Measurements from ENCODE around the gene ASIC2.

ASIC2 gene

DNA sequence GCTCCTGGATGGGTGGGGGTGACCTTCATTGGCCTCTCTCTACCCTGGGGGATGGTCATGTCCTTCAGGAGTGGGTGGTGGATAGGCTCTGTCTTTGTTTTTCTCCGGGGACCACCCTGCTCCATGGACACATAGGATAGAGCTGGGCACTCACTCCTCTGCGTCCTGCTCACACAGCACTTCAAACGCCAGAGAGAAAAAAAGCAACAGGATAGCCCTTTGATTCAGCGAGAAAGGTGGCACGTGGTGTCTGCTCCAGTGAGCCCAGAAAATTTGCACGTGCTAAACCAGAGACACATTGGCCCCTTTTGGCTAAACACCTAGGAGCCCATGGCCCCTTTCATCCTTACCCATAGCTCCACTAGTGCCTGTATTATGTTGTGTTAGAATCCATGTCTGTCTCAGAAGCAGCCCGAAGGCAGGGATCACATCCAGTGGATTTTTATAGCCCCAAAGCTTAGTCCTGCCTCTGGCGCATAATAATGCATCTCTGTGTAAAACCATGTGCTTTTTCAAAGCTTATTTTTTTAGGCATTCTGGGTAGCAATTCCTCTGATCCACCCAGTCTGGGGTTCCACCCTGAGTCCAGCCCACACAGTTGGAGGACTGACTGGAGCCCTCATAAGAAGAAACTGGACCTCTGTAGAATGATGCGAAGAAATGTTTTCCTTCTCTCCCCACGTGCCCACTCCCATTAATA is 90.1 kb downstream of the ASIC2 start:
- no peak for DNase-seq

GRCh38 chr17:33202021-33202420 is 91.1 kb downstream of the ASIC2 start:
- DNase-seq, result no peak

- DNase-seq, result no peak
These were observed 91.8 kb downstream of the ASIC2 start for GRCh38 chr17:33201283-33201682.

DNA sequence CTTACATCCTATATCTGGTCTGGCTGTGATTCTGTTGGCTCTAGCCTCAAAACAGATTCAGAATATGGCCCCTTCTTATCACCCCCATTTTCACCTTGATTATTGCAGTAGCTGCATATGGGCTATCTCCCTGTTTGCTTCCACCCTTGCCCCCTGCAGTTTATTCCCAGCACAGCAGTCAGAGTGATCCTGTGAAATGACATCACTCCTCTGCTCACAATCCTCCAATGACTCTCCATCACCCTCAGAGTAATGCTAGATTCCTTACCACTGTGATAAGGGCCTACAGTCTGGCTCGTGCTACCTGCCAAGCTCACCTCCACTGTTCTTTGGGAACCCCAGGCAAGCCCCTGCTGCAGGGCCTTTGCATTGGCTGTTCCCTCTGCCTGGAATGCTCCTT is 92.5 kb downstream of the ASIC2 start:
- DNase-seq, result no peak

DNA sequence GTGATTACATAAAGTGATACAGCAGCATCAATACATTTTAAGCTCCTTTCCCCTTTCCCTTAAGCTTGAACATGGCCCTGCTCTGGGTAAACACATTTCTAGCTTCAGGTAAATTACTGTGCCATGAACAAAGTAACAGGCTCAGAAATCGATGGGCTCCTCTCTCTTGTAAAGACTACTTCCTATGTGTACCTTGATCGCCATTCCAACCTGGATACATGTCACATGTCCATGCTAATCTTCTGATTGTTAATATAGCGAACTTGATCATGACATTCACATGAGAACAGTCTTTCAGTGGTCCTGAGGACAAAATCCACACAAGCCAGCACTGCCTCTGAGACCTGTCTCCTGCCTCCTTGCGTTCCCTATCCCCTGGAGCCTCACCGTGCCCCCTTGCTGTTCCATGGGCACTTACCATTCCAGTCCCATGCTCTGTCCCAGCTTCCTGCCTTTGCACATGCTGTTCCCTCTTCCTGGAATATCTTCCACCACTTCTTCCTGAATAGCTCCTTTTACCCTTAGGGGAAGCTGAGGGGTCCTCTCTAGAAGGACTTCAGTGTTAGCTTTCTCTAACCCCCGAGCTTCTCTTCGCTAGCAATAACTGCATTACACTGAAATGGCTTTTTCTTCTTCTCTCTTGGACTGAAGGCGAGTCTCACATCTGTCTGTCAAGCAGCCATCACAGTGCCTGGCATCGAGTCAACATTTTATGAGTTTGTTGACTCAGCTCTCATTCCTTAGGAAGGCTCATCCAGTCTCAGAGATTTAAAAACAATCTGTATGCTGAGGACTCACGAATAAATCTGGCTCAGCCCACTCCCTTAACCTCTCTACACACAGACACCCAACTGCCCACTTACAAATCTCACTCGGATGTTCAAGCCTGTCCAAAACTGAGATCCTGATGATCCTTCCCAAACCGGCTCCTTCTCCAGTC is 93.3 kb downstream of the ASIC2 start:
- DNase-seq, result no peak

DNA sequence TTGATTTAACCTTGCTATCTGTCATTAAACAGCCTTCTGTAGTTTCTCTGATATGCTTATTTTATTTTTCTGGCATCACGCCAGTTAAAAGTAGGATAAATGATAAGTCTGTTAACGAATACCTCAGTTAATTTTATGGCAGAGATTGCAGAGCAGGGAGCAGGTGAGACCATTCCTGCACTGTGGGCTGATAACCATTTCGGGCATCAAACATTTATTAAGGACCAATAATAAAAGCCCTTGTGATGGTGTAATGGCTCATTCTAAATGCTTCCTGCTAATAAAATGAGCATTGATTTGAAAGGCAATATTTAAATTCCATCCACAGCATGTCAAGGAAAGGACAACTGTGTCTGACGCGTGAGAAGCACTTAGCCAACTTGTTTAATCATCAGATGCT is 94.1 kb downstream of the ASIC2 start:
- DNase-seq, result no peak

- no peak for DNase-seq
These were observed 95.8 kb downstream of the ASIC2 start for GRCh38 chr17:33197342-33197741.

DNA sequence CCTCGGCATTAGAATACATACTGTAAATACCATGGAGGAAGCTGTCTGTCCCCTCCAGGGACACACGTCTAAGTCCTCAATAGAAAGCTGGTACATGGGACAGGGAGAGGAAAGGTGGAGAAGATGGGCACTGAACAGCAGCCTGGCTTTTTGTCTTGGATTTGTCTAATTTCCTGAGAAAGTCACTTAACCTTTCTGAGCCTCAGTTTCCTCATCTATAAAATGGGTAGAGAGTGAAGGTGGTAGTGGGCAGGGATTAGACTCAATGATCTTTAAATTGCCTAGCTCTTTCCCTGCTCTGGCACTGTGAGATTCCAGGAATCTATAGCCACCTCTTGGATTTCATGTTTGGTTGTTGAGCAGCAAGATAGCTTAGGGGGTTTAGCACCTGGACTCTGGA is 96.2 kb downstream of the ASIC2 start:
- DNase-seq, result no peak

GRCh38 chr17:33192951-33193911 is 99.9 kb downstream of the ASIC2 start:
- DNase-seq, result no peak

DNA sequence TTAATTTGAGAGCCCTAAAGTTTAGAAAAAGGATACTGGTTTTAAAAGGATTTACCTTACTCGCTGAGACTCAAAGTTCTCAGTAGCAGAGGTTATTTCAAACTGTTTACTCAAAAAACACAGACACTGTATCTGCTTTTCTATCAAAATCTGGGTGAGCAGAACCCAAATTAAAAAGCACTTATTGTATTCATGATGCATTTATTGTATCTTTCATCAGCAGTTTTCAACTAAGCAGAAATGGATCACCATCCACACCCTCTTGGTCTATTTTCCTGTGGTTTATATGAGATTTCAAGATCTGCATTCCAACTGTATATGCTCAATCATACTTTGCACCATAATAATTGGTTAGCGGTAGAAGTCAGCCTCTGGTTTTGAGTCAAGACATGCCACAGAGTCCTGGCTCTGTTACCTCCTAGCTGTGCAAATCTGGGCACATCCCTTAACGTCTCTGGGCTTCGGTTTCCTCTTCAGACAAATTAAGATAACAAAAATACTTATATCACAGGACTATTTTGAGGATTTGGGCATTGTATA is 109.5 kb downstream of the ASIC2 start:
- DNase-seq, result no peak

DNA sequence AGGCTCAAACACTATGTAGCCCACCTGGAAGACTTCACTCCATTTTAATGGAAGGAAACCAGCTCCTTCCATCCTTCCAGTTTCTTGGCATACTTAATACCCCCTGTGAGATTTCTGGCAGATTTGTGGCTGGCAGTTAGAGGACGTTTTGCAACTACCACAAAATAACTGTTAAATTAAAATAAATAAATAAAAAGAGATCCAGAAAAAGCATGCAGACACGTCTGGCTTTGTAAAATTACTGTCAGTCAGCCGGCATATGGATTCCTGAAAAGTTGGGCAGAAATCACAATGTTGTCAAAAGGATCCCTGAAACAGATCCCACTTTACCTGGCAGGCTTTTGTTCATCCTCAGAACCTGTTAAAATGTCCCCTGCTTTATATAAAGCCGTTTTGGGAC is 113.9 kb downstream of the ASIC2 start:
- DNase-seq, result no peak

DNA sequence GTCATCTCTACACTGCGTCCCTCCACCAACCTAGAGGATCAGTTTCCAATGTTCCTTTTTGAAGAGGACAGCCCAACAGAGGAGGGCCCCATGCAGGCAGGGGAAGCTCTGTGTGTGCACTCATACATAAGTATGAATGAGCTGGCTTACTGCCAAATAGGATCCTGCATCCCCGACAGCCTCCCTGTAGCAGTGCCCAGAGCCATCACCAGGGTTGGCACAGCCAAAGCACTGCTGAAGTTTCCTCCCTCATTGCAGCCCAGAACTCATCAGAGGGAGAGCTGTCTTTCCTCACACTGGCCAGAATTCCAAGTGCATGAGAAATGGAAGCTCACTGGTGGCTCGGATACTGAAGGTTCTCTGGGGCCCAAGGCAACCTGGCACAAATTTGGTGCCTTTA is 114.4 kb downstream of the ASIC2 start:
- no peak for DNase-seq

- DNase-seq, result no peak
These were observed 117.5 kb downstream of the ASIC2 start for GRCh38 chr17:33175562-33175961.

- DNase-seq, result no peak
These were observed 121.2 kb downstream of the ASIC2 start for GRCh38 chr17:33171931-33172330.

DNA sequence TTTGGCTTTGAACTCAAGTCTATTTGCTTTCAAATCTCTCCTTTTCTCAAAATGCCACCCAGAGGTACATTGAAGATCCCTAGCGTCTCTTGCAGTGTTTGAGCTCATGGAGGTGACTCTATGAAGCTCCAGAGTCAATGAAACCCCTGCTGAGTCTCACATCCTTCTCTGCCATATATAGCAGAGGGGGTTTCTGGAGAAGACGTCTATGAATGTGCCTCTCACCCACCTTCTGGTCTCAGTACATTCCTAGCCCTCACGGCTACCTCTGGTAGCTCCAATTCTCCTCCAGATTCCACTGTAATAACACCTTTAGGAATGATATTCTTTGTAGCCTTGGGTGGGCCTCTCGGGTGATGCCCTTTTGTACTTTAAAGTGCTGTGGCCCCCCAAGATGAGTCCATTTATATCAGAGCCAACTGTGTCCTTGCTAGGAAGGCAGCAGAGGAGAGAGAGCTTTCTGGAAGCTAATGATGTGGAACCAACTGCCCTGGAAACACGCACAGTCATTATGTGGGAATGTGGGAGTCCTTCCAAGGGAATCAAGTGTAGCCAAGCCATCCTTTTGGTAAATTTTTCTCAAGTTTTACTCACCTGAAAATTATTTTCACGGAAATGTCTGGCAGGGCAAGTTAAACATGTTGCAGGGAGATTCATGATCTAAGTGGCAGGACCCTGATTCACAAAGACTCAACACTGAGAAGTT is 123.4 kb downstream of the ASIC2 start:
- DNase-seq, result no peak

DNA sequence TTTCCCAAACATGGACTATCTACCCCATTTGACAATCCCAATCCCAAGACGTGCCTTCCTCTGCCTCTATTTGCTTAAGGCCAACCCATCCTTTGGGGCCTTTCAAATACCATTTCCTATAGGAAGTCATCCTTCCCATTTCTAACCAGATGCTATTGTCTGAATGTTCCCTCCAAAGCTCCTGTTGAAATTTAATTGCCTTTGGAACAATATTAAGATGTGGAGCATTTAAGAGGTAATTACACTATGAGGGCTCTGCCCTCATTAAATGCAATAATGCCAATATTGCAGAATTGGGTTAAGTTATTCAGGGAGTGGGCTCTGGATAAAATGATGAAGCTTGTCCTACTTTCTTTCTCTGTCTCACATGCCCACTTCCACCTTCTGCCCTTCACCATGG is 125.4 kb downstream of the ASIC2 start:
- DNase-seq, result no peak

DNA sequence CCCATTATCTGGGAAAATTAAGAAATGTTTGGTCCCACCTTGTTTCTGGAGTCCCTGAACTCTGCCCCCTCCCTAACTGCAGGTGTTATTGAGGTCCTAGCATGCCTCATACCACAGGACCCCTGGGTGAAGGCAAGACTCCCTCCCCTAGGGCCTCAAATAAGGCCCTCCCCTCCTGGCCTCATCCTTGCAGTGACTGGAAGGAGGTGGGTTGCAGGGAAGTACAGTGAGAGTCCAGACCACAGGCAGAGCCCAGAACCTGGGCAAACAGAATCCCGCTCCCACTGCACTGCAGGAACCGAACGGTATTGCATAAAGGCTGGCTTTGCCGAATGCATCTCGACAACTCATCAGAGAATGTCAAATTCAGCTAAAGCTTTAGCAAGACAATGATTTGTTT is 126.6 kb downstream of the ASIC2 start:
- DNase-seq, result no peak

DNA sequence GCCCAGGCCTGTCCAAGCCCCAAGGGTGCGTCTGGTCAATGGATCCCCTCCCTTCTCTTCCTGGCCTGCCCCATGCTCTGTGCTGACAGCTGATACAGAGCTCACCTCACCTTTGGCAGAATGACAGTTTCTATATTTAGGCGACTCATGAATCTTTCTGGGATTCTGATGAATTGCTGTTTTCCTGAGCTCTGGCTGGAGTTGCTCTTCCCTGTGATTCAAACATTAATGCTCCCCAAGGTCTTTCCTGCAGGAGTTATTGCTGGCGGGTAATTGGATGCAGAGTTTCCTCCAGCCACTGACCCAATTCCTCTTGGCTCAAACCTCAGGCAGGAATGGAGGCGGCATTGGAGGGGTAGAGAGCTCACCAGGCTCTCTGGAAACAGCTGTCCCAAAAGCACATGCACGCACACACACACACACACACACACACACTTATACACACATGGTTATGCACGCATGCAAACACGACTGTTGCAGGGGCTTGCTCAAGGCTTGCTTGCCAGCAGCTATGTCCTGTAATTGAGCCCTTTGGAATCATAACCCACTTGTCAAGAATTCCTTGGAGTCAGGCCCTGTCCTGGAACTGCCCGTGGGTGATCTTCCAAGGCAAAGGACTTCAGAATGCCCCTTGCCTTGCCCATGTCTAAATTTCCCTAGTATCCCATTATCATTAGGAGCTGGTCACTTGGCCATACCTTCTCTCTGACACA is 128.8 kb downstream of the ASIC2 start:
- DNase-seq, result no peak

DNA sequence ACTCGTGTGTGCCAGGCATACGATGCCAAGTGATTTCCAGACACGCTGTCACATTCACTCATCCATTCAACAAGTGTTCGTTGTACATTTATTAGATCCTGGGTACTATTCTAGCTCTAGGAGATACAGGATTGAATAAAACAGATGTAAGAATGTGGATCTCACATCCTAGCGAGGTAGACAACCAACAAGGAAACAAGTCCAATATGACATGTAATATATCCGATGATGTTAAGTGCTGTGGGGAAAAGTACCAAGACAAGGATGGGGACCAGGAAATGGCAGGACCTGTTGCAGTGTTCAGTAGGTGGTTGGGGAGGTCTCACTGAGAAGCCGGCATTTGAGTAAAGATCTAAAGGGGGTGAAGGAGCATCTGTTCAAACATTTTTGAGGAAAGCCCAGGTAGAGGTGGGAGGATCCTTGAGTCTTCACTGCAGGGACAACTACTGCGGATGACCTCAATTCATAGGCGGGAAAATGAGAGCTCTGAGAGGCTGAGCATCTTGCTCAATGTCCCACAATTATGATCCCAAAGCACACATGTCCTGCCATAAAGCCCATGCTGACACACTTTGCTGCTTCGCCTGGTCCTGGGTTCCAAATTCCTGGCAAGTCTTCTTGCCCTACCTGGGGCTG is 129.4 kb downstream of the ASIC2 start:
- no peak for DNase-seq

DNA sequence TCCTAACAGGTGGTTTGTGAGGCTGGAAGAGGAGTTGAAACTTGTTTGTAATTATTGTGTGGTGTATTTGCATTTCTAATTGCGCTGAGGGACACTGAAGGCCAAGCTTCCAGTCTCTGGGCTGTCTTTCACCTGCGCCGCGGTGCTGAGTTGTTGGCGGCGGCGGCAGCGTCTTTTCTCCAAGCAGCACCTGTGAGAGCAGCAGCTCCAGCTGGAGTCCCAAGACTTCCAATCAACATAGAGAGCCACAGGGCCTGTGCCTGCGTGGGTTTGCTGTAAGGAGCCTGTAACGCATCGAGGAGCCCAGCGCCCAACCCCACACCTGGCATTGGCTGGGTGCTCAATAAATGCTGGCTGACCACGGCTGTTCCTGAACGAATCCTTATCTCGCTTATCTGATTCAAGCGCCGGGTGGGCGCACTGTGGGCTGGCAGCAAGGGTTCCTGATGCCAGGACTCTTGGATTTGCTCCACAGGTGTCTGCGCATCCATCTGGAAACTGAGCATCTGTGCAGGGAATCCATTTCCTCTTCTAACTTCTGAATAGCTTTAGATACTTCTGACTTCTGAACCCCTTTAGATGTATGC is 138.1 kb downstream of the ASIC2 start:
- no peak for DNase-seq

GRCh38 chr17:33152783-33153182 is 140.3 kb downstream of the ASIC2 start:
- no peak for DNase-seq
